ENCODE results near the gene SENP3.

DNA sequence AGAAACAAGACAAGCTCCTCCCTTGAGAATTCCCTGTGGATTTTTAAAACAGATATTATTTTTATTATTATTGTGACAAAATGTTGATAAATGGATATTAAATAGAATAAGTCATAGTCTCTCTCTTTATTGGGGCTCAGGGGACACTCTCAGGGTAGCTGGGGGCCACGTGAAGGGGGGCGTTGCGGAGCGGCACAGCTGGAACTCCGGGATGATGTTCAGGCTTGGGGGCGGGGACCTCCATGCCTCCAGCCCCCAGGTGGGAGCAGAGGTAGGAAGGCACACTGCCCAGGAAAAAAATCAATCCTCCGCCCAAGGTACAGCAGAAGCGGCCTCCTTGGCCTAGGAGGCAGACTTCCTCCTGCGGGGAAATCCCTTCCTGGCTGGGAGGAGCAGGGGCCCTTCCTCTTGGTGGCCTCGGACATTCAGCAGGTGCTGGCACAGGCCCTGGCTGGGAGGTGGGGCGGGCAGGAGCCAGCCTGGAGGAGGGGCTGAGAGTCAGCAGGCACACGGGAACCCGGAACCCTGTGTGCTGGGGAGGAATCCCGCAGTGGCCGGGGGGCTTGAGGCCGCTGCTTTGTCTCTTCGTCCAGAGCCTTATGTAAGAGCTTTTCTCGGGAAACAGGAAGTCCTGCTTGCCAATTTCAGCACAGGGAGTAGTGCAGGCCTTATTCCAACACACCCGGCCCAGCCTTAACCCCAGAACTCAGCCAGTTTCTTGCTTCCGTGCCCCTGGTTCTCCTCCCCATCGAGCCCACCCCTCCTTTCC is 3.8 kb upstream of the SENP3 start:
- TF ChIP-seq CTCF (IDR thresholded peaks at IDR 0.05; ENCODE audit: poor library complexity) (no peak), EZH2 (IDR thresholded peaks at IDR 0.05; ENCODE audit: borderline replicate concordance) (no peak)
